Thyroid gland (tissue), 4 donors: Measurements from ENCODE around the gene TMA7.

ENCODE experiments used
- POLR2A ChIP-seq, 2 donors: fragments of 450-650 bp; IDR thresholded peaks; one replicate each; pipeline ENCODE4 v1.6.1; 2017; ENCODE audit warnings: antibody characterized with exemption in 2 of 2, mild to moderate bottlenecking in 2 of 2, moderate library complexity in 1 of 2
- TF ChIP-seq, protein P1 (sequence below), 6 experiments: fragments of 200-600 bp in 3 of 6; fragments of 450-650 bp in 3 of 6; sonication (generic) in 3 of 6; IDR thresholded peaks; one replicate each; pipeline ENCODE4 v1.5.1; 2016 to 2019; ENCODE audit warnings: antibody characterized with exemption in 6 of 6, mild to moderate bottlenecking in 2 of 6, inconsistent platforms in 1 of 6, moderate library complexity in 1 of 6

DNA sequence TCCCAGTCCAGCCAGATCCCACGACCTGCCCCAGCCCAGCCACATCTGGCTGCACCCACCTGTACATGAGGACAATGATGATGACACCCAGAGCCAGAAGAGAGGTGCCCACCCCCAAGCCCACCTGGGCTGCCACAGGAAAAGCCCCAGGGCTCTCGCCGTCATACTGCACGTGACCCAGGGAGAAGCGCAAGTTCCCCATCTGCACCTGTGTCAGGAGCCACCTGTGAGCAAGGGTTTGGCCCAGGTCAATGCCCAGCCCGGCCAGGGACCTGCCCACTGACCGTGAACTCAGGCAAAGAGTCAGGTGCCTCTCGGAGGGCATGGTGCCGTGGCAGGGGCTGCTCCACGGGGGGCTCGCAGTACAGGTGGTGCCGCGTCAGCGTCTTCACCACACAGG lies 26.4 kb upstream of the TMA7 start:
- TF ChIP-seq, protein P1, sequence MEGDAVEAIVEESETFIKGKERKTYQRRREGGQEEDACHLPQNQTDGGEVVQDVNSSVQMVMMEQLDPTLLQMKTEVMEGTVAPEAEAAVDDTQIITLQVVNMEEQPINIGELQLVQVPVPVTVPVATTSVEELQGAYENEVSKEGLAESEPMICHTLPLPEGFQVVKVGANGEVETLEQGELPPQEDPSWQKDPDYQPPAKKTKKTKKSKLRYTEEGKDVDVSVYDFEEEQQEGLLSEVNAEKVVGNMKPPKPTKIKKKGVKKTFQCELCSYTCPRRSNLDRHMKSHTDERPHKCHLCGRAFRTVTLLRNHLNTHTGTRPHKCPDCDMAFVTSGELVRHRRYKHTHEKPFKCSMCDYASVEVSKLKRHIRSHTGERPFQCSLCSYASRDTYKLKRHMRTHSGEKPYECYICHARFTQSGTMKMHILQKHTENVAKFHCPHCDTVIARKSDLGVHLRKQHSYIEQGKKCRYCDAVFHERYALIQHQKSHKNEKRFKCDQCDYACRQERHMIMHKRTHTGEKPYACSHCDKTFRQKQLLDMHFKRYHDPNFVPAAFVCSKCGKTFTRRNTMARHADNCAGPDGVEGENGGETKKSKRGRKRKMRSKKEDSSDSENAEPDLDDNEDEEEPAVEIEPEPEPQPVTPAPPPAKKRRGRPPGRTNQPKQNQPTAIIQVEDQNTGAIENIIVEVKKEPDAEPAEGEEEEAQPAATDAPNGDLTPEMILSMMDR (IDR thresholded peaks at IDR 0.05), result no peak
- TF ChIP-seq POLR2A (IDR thresholded peaks at IDR 0.05), result no peak
